HG03571 (cell line): ENCODE results near the gene ITPR3.

Experiments
- ATAC-seq: cut with Tn5 transposase; IDR thresholded peaks from one replicate; pipeline ENCODE4 v1.9.1; 2021; ENCODE audit not compliant: unreplicated experiment

ITPR3 gene

GRCh38 chr6:33683576-33684427 is 62.7 kb downstream of the ITPR3 start:
- ATAC-seq, result no peak

- no peak for ATAC-seq
Observed at GRCh38 chr6:33684428-33684896, 63.3 kb downstream of the ITPR3 start.

GRCh38 chr6:33684983-33685382 is 63.9 kb downstream of the ITPR3 start:
- ATAC-seq, result no peak

GRCh38 chr6:33685411-33686224 is 64.5 kb downstream of the ITPR3 start:
- no peak for ATAC-seq

GRCh38 chr6:33686225-33686924 is 65.3 kb downstream of the ITPR3 start:
- no peak for ATAC-seq

- ATAC-seq, result no peak
Observed at GRCh38 chr6:33686981-33687975, 66.2 kb downstream of the ITPR3 start.

GRCh38 chr6:33688006-33688405 is 66.9 kb downstream of the ITPR3 start:
- no peak for ATAC-seq

- ATAC-seq, result no peak
Observed at GRCh38 chr6:33688451-33689147, 67.5 kb downstream of the ITPR3 start.

GRCh38 chr6:33689148-33689494 is 68.0 kb downstream of the ITPR3 start:
- ATAC-seq, result no peak

GRCh38 chr6:33689879-33690278 is 68.8 kb downstream of the ITPR3 start:
- ATAC-seq, result no peak

GRCh38 chr6:33690766-33691165 is 69.6 kb downstream of the ITPR3 start:
- no peak for ATAC-seq

GRCh38 chr6:33691456-33692077 is 70.4 kb downstream of the ITPR3 start:
- ATAC-seq, result no peak

GRCh38 chr6:33692078-33692759 is 71.1 kb downstream of the ITPR3 start:
- ATAC-seq, result no peak

GRCh38 chr6:33692760-33693158 is 71.6 kb downstream of the ITPR3 start:
- ATAC-seq, result no peak

GRCh38 chr6:33693186-33694105 is 72.3 kb downstream of the ITPR3 start:
- no peak for ATAC-seq

GRCh38 chr6:33694401-33694931 is 73.3 kb downstream of the ITPR3 start:
- ATAC-seq, result no peak

GRCh38 chr6:33694977-33695376 is 73.9 kb downstream of the ITPR3 start:
- no peak for ATAC-seq
